ENCODE results near the gene TMEM140.

DNA sequence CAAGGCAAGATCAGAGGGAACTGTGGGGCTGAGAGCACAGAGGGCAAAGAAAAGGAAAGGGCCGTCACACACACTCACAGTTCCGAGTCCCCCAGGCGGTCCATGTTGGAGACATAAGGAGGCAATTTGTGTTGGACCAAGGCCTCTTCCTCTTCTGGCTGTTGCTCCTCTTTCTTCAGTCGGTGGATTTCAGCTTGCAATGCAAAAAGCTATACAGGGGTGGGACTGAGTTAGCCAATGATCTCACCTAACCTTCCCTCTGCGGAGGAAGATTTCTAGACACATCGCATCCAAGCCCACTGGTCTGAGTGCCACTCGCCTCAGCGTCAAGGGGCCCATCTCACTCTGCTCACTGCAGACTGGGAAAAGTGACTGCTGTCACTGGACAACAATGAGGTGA lies 58.0 kb downstream of the TMEM140 start:
- TF ChIP-seq POLR2A (IDR thresholded peaks at IDR 0.05; ENCODE audit: low read depth, low read length) (no peak), POLR2AphosphoS5 (IDR thresholded peaks at IDR 0.05; ENCODE audit: low read depth, low read length) (no peak)
